ENCODE results near the gene CPEB4.

DNA sequence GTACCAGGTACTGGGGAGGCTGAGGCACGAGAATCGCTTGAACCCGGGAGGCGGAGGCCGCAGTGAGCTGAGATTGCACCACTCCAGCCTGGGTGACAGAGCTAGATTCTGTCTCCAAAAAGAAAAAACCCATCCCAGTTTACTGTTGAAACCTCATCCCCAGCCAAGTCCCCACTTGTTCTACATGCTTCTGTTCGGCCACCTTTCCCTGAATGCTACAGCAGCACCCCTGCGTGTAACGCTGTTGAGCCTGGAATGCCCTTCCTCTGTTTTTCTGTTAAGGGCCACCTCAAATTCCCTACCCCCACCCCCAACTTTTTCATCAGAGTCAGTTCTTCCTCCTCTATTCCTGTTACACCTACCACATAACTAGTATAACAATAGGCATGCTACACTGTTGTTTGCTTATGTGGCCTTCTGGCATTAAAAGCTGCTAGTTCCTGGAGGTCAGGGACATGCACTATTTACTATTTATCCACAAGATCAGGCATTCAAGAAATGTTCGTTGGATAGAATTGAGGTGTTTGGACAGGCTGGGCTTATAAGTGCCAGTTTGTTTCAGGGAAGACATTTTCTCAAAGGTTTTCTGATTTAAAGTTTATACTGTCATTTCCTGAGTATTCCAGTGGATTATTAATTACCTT lies 53.7 kb downstream of the CPEB4 start:
- TF ChIP-seq POLR2A (IDR thresholded peaks at IDR 0.05; ENCODE audit: low read depth, low read length), result no peak
- TF ChIP-seq, protein P1, sequence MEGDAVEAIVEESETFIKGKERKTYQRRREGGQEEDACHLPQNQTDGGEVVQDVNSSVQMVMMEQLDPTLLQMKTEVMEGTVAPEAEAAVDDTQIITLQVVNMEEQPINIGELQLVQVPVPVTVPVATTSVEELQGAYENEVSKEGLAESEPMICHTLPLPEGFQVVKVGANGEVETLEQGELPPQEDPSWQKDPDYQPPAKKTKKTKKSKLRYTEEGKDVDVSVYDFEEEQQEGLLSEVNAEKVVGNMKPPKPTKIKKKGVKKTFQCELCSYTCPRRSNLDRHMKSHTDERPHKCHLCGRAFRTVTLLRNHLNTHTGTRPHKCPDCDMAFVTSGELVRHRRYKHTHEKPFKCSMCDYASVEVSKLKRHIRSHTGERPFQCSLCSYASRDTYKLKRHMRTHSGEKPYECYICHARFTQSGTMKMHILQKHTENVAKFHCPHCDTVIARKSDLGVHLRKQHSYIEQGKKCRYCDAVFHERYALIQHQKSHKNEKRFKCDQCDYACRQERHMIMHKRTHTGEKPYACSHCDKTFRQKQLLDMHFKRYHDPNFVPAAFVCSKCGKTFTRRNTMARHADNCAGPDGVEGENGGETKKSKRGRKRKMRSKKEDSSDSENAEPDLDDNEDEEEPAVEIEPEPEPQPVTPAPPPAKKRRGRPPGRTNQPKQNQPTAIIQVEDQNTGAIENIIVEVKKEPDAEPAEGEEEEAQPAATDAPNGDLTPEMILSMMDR (IDR thresholded peaks at IDR 0.05; ENCODE audit: extremely low read depth in 1 of 2, insufficient read depth in 1 of 2, low read depth in 1 of 2, low read length in 2 of 2), result no peak

Measured in endothelial cell of umbilical vein (primary cell).